ENCODE measurements around the gene TRIM66.
A peak's percentile ranks its signal among the peaks of the same experiment; 100 is the strongest.

The TRIM66 gene

DNA sequence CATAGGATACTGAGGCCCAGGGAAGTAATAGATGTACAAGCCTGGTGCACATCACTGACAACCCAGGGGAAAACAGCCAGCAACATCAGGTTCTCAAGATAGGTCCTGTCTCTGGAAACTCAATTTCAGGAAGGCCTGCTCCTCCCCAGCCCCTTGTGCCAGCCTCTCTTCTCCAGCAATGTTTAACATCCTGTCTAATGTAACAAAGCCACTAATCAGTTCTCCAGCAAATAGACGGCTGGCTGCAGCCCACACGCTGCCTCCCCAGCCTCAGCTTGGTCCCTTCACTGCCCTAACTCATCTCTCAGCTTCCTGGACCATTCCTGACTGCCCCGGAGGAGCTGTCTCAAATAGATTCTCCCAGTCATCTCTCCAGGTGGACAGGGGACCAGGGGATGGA is 37.9 kb upstream of the TRIM66 start:
- peak overlapping the region; percentile 66 for H3K27ac ChIP-seq
- TF ChIP-seq, protein P1, sequence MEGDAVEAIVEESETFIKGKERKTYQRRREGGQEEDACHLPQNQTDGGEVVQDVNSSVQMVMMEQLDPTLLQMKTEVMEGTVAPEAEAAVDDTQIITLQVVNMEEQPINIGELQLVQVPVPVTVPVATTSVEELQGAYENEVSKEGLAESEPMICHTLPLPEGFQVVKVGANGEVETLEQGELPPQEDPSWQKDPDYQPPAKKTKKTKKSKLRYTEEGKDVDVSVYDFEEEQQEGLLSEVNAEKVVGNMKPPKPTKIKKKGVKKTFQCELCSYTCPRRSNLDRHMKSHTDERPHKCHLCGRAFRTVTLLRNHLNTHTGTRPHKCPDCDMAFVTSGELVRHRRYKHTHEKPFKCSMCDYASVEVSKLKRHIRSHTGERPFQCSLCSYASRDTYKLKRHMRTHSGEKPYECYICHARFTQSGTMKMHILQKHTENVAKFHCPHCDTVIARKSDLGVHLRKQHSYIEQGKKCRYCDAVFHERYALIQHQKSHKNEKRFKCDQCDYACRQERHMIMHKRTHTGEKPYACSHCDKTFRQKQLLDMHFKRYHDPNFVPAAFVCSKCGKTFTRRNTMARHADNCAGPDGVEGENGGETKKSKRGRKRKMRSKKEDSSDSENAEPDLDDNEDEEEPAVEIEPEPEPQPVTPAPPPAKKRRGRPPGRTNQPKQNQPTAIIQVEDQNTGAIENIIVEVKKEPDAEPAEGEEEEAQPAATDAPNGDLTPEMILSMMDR (IDR thresholded peaks at IDR 0.05), result no peak
- no peak for TF ChIP-seq ZFX (IDR thresholded peaks at IDR 0.05; ENCODE audit: borderline replicate concordance)

DNA sequence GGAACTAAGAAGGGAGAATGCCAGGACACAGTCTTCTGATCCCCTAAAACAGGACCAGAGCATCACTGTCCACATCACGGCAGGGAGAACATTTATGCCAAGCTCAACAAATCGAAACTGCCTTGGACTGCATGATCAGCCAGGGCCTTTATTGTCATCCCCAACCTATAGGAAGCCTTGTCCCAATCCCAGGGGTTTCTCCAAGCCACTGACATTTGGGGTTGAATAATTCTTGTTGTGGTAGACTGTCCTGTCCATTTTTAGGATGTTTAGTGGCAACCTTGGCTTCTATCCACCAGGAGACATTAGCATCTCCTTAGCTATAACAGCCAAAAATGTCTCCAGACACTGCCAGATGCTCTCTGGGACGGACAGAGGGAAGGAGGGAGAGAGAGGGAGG is 37.3 kb upstream of the TRIM66 start:
- no peak for TF ChIP-seq ZFX (IDR thresholded peaks at IDR 0.05; ENCODE audit: borderline replicate concordance)
- TF ChIP-seq, protein P1 (IDR thresholded peaks at IDR 0.05), result no peak
- H3K27ac ChIP-seq, result no peak overlapping the region; the same call in 1 of the 2 replicates

DNA sequence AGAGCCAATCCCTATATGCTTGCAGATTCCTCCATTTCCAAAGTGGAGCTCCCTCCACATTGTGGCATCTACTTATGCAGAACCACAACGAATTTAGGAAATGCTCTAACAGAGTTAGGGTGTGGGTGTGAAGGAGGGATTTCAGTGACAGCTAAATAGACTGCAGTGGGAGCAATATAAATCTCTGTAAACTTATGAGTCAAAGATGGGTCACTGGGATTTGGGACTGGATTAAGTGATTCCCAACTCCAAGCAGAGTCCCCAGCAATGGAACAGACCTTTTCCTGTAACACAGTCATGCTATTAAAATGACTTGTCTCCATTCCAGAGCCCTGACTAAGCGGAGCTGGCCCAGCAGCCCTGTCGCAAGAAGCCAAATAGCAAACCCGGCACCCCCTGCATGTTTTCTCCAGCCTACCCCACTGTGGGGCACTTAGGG is 36.8 kb upstream of the TRIM66 start:
- no peak overlapping the region for H3K27ac ChIP-seq
- no peak for TF ChIP-seq ZFX (IDR thresholded peaks at IDR 0.05; ENCODE audit: borderline replicate concordance)
- TF ChIP-seq, protein P1 (IDR thresholded peaks at IDR 0.05), result no peak

DNA sequence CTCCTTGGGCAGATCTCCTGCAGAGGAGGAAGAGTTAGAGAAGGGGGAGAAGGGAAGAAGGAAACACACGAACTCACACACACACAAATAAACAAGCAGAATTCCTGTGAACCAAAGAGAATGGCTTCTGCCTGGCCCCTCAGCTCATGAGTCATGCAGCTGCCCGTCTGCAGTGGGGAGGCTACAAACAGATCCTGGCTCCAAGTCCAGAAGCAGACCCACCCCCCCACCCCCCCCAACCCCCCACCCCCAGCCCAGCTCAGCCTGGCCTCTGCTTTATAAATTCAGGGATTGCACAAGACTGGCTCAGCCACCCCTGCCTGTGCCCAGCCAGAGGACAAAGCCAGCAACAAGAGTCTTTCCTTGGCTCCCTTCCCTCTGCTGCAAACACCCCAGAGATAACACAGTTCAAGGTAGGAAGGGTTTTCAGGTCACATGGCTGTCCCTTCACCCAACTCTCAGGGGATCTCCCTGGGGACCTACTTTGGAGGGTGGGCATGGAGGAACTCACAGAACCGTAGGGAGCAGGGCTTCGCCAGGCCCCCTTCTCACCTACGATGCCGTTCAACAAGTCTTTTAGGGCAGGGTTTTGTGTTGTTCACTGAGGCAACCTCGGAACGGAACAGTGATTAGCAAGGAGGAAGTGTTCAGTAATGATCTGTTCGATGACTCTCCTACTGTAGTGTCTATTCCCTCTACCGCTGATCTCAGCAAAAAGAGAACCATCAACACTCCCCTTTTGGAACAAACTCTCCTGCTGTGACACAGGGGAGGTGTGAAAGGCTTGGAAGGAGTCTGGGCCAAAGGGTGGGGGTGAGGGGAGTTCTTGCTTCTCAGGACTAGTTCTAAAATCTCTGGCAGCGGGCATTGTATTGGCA is 35.6 kb upstream of the TRIM66 start:
- H3K27ac ChIP-seq, result no peak overlapping the region

DNA sequence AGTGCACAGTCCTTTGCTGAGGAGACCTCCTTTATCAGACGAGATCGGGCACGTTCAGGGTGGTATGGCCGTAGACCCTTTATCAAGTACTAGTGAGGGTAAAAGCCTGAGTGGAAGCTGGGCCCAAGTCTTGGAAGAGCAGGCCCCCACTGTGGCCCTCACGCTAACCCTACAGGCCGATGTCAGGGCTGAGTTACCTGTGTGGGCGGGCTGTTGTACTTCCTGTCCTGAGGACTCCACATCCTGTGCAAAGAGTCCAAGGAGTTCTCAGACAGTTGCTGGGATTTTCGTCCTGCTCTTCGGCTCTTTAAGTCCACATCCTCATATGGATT is 35.0 kb upstream of the TRIM66 start:
- no peak overlapping the region for H3K27ac ChIP-seq
- no peak for TF ChIP-seq ZFX (IDR thresholded peaks at IDR 0.05; ENCODE audit: borderline replicate concordance)
- TF ChIP-seq, protein P1 (IDR thresholded peaks at IDR 0.05), result no peak

More for the DNA sequence above, 35.6 kb upstream of the TRIM66 start:
- TF ChIP-seq ZFX (IDR thresholded peaks at IDR 0.05; ENCODE audit: borderline replicate concordance), result no peak
- TF ChIP-seq, protein P1 (IDR thresholded peaks at IDR 0.05), result no peak

- H3K27ac ChIP-seq, result no peak overlapping the region
- TF ChIP-seq, protein P1 (IDR thresholded peaks at IDR 0.05), result no peak
- no peak for TF ChIP-seq ZFX (IDR thresholded peaks at IDR 0.05; ENCODE audit: borderline replicate concordance)
Observed at GRCh38 chr11:8715501-8715900, 33.0 kb upstream of the TRIM66 start.

DNA sequence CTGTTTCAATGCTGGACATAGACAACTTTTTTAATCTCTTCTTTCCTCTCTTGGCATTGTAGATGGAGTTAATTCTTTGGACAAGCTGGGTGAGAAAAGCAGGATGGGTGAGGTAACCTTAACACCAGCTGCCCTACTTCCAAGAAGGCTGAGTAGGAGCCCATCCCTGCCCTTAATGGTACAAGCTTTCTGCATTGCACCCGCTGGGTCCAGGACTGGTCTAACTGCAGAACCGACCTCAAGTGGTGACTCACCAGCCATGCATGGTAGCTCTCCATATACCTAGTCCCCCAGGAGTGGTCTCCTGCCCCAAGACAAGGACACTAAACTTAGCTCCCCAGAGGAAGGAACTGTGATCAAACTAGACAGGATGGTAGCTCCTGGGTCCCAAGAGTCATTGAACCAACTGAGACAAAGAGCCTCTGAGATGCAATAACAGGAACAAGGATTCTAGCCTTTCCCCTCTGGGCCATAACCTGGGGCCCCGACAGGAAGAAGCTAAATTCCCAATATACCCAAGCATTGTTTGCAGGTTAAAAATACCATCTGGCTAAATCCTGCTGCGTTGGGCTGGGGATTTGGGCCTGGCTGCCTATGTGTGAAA is 32.3 kb upstream of the TRIM66 start:
- TF ChIP-seq, protein P1 (IDR thresholded peaks at IDR 0.05), result no peak
- no peak for TF ChIP-seq ZFX (IDR thresholded peaks at IDR 0.05; ENCODE audit: borderline replicate concordance)

More for the DNA sequence above, 32.3 kb upstream of the TRIM66 start:
- H3K27ac ChIP-seq, result no peak overlapping the region

All from 22Rv1 (cell line).